Ovary (tissue), 3 donors: ENCODE measurements around the gene USP49.

ENCODE experiments used
- POLR2A ChIP-seq: fragments of 450-650 bp; IDR thresholded peaks from one replicate; pipeline ENCODE4 v1.6.1; 2017; ENCODE audit warnings: antibody characterized with exemption, mild to moderate bottlenecking, moderate library complexity
- TF ChIP-seq, protein P1 (sequence below), 3 donors: fragments of 450-650 bp in 2 of 3; fragments of 200-600 bp in 1 of 3; IDR thresholded peaks; one replicate each; pipeline versions ENCODE4 v1.5.1 to v1.8.0; 2016 to 2022; ENCODE audit warnings: antibody characterized with exemption in 3 of 3, mild to moderate bottlenecking in 1 of 3
- donor health status: DM: no; HTN: no; CAD: no.

DNA sequence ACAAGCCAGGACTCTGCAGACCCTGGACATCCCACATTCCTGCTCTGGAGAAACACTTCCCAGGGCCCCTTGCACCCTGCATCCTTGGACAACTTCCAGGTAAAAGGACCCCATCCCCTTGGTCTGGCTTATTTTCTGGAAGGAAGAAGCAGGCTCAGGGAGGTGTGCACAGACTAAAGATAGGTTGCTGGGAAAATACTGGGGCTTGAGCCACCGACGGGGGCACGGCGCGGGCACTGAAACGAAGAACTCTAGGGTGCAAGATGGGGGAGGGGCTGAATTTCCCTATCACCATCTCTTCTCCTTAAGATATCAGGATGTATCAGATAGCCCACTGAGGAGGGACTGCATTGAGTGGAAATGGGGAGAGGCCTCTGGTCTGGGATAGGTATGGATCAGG, 116.3 kb downstream of the USP49 start:
- no peak for TF ChIP-seq POLR2A
- TF ChIP-seq, protein P1, sequence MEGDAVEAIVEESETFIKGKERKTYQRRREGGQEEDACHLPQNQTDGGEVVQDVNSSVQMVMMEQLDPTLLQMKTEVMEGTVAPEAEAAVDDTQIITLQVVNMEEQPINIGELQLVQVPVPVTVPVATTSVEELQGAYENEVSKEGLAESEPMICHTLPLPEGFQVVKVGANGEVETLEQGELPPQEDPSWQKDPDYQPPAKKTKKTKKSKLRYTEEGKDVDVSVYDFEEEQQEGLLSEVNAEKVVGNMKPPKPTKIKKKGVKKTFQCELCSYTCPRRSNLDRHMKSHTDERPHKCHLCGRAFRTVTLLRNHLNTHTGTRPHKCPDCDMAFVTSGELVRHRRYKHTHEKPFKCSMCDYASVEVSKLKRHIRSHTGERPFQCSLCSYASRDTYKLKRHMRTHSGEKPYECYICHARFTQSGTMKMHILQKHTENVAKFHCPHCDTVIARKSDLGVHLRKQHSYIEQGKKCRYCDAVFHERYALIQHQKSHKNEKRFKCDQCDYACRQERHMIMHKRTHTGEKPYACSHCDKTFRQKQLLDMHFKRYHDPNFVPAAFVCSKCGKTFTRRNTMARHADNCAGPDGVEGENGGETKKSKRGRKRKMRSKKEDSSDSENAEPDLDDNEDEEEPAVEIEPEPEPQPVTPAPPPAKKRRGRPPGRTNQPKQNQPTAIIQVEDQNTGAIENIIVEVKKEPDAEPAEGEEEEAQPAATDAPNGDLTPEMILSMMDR (IDR thresholded peaks at IDR 0.05): no peak
